Endothelial cell of umbilical vein (primary cell): ENCODE measurements around the gene RNU7-1. TPM values are rescaled to one million over a fixed set of nuclear protein-coding genes. Genes with fewer than 3 reads are reported as not detected.

Source experiments
- BruUV-seq: library from RNA; stranded (reverse); fragments of 400-500 nt; replicated peaks from 2 replicates; lab custom pipeline; 2021; lab: Mats Ljungman, UMichigan
- CTCF ChIA-PET: fragments of 300-600, 350-600 bp; sonication (Branson Sonifier 250); formaldehyde crosslinking; loops from one replicate; lab custom pipeline; 2021; ENCODE audit warnings: antibody characterized with exemption, inconsistent platforms; lab: Charles Lee
- POLR2A ChIA-PET: fragments of 300-600, 350-600 bp; sonication (Branson Sonifier 250); formaldehyde crosslinking; loops from one replicate; lab custom pipeline; 2021; ENCODE audit warnings: antibody characterized with exemption, inconsistent platforms; lab: Charles Lee
- DNase-seq: peaks from one replicate; pipeline ENCODE4 v3.0.0-alpha.2; 2011; ENCODE audit warnings: low read depth, low spot score
- FAIRE-seq: peaks from 2 replicates; lab custom pipeline; 2011; peaks lifted over from hg19 to GRCh38; lab: Jason Lieb, UNC
- H2AFZ ChIP-seq: 2 replicates; pipeline ENCODE4 v1.6.0; 2012; ENCODE audit warnings: low read depth, low read length, control low read depth, inconsistent platforms
- H3K27ac ChIP-seq: 2 replicates; pipeline ENCODE4 v1.5.1; 2011; ENCODE audit warnings: low read depth, mild to moderate bottlenecking, control low read depth, low read length, moderate library complexity; ENCODE audit not compliant: insufficient read depth
- H3K27me3 ChIP-seq, 2 experiments: 2 replicates each; pipeline versions ENCODE4 v1.6.0 to v1.6.1; 2011; ENCODE audit warnings: low read length in 2 of 2, mixed read lengths in 1 of 2; ENCODE audit not compliant: control insufficient read depth in 2 of 2, insufficient read depth in 2 of 2
- H3K36me3 ChIP-seq, 2 experiments: 2 replicates in 1 of 2; 3 replicates in 1 of 2; pipeline ENCODE4 v1.5.1; 2011; ENCODE audit warnings: low read length in 2 of 2, mild to moderate bottlenecking in 1 of 2, moderate library complexity in 1 of 2; ENCODE audit not compliant: control insufficient read depth in 2 of 2, insufficient read depth in 2 of 2; ENCODE audit errors: extremely low read depth in 1 of 2
- H3K4me1 ChIP-seq: 3 replicates; pipeline ENCODE4 v1.5.1; 2011; ENCODE audit warnings: mild to moderate bottlenecking, low read length; ENCODE audit not compliant: control insufficient read depth, insufficient read depth; ENCODE audit errors: extremely low read depth
- H3K4me2 ChIP-seq: 2 replicates; pipeline ENCODE4 v1.6.1; 2011; ENCODE audit warnings: low read length, control low read depth, mixed read lengths; ENCODE audit not compliant: insufficient read depth
- H3K4me3 ChIP-seq, 3 experiments: fragments of 200-600 bp in 1 of 3; sonication (generic), shearing (Covaris generic) in 1 of 3; replicated peaks in 1 of 3; 2 replicates each; pipeline ENCODE4 v1.5.1; 2011 to 2016; ENCODE audit warnings: control low read depth in 3 of 3, low read length in 3 of 3, mild to moderate bottlenecking in 2 of 3, inconsistent platforms in 1 of 3, low read depth in 1 of 3, moderate library complexity in 1 of 3; ENCODE audit not compliant: insufficient read depth in 1 of 3
- H3K79me2 ChIP-seq: 2 replicates; pipeline ENCODE4 v1.6.0; 2012; ENCODE audit warnings: low read length, inconsistent platforms; ENCODE audit not compliant: control insufficient read depth, insufficient read depth
- H3K9ac ChIP-seq: replicated peaks from 2 replicates; pipeline ENCODE3; 2011; ENCODE audit warnings: low read length, control low read depth; ENCODE audit not compliant: insufficient read depth; ENCODE audit errors: extremely low read depth
- H3K9me1 ChIP-seq: replicated peaks from 3 replicates; pipeline ENCODE4 v1.6.0; 2011; ENCODE audit warnings: mild to moderate bottlenecking, low read length; ENCODE audit not compliant: control insufficient read depth, insufficient read depth; ENCODE audit errors: extremely low read depth
- H3K9me3 ChIP-seq: replicated peaks from 2 replicates; pipeline ENCODE4 v1.5.1; 2012; ENCODE audit warnings: low read length, inconsistent platforms; ENCODE audit not compliant: control insufficient read depth, insufficient read depth
- H4K20me1 ChIP-seq: replicated peaks from 2 replicates; pipeline ENCODE3; 2011; ENCODE audit warnings: mild to moderate bottlenecking, low read length; ENCODE audit not compliant: control insufficient read depth, insufficient read depth; ENCODE audit errors: extremely low read depth
- CTCF ChIP-seq, 2 donors: IDR thresholded peaks; 1 replicate in 1 of 2; 2 replicates in 1 of 2; pipeline ENCODE4 v1.5.1; 2011; ENCODE audit warnings: low read length in 2 of 2, mild to moderate bottlenecking in 2 of 2, moderate library complexity in 2 of 2, control low read depth in 1 of 2, inconsistent platforms in 1 of 2, low read depth in 1 of 2; ENCODE audit not compliant: insufficient read depth in 1 of 2; ENCODE audit errors: extremely low read depth in 1 of 2
- EZH2 ChIP-seq: IDR thresholded peaks from 2 replicates; pipeline ENCODE4 v1.6.1; 2012; ENCODE audit warnings: borderline replicate concordance, low read depth, mild to moderate bottlenecking, moderate library complexity, low read length, inconsistent platforms; ENCODE audit not compliant: severe bottlenecking
- FOS ChIP-seq: IDR thresholded peaks from 2 replicates; pipeline ENCODE4 v1.6.1; 2011; ENCODE audit warnings: mild to moderate bottlenecking, low read length, moderate library complexity, borderline replicate concordance; ENCODE audit not compliant: insufficient read depth
- GATA2 ChIP-seq: IDR thresholded peaks from 2 replicates; pipeline ENCODE4 v1.7.0; 2011; ENCODE audit warnings: low read depth, mild to moderate bottlenecking, moderate library complexity, mixed read lengths, low read length; ENCODE audit not compliant: insufficient read length, insufficient read depth
- JUN ChIP-seq: IDR thresholded peaks from 2 replicates; pipeline ENCODE4 v1.6.1; 2011; ENCODE audit warnings: borderline replicate concordance, low read depth; ENCODE audit not compliant: insufficient read length, insufficient read depth
- MAX ChIP-seq: IDR thresholded peaks from 2 replicates; pipeline ENCODE4 v1.6.1; 2011; ENCODE audit not compliant: insufficient read depth, insufficient read length
- MYC ChIP-seq: IDR thresholded peaks from one replicate; pipeline ENCODE4 v1.6.1; 2011; ENCODE audit warnings: mild to moderate bottlenecking, low read depth, low read length
- POLR2AphosphoS5 ChIP-seq: IDR thresholded peaks from 2 replicates; pipeline ENCODE4 v1.6.1; 2012; ENCODE audit warnings: low read depth, mild to moderate bottlenecking, control low read depth, low read length, moderate library complexity; ENCODE audit not compliant: insufficient read depth
- dilution Hi-C: fragments of 300-500 bp; cut with MboI; formaldehyde crosslinking; loops from one replicate; pipeline ENCODE4 v1.15.0; 2019; ENCODE audit warnings: low sequenced_read_pairs; ENCODE audit not compliant: extremely low pct_ligation_motif_present
- intact Hi-C: fragments of 100-400 bp; cut with micrococcal nuclease; formaldehyde crosslinking; loops from one replicate; pipeline ENCODE4 v1.10.0; 2022
- polyA plus RNA-seq, 4 experiments: library from polyadenylated mRNA; depleted of rRNA in 3 of 4; stranded (reverse) in 3 of 4; unstranded in 1 of 4; fragments of >200 nt; gene quantifications; 2 replicates each; pipeline versions ENCODE4 v1.2.1 to v1.2.3, GENCODE V29; 2011 to 2012; ENCODE audit warnings: missing spikeins in 1 of 4
- total RNA-seq: library from RNA; stranded (reverse); gene quantifications from 2 replicates; pipeline ENCODE4 v1.2.3, GENCODE V29; 2021

RNU7-1 gene
- total and polyA plus RNA-seq, 2 donors (not counting 3 experiments of a cell fraction or from before 2014, with no cell fraction given): not detected

GRCh38 chr12:6919588-6919987 is 24.0 kb upstream of the RNU7-1 start:
- no peaks in the 10 kb centered on the region for H3K36me3 ChIP-seq
- H4K20me1 ChIP-seq: no peaks in the 10 kb centered on the region
- H3K4me2 ChIP-seq: no peak overlapping the region
- H3K27me3 ChIP-seq: no peaks in the 10 kb centered on the region
- TF ChIP-seq JUN (no peak), CTCF (IDR thresholded peaks at IDR 0.05; ENCODE audit: extremely low read depth in 1 of 2, insufficient read depth in 1 of 2, low read depth in 1 of 2, low read length in 2 of 2) (no peak), GATA2 (no peak), MYC (no peak), FOS (no peak), MAX (no peak), POLR2AphosphoS5 (no peak), EZH2 (no peak)
- no peak overlapping the region for H2AFZ ChIP-seq
- no peak overlapping the region for H3K9ac ChIP-seq
- no peak overlapping the region for H3K27ac ChIP-seq
- DNase-seq (no peak), FAIRE-seq (peak; percentile 38)
- no peaks in the 10 kb centered on the region for H3K9me1 ChIP-seq
- H3K4me1 ChIP-seq: peaks cover 10% of the 10 kb centered on the region
- H3K4me3 ChIP-seq: no peak overlapping the region
- no TSS peak for BruUV-seq
- POLR2A ChIA-PET: interaction anchor here (0.5 kb wide), 1 partner anchor 12 kb away, joined by 4 read pairs; no protein-coding TSS in a partner anchor
- no peaks in the 10 kb centered on the region for H3K9me3 ChIP-seq
- CTCF ChIA-PET: interaction anchor here (1.5 kb wide), 1 partner anchor 47 kb away, joined by 6 read pairs; the partner anchor contains the start of gene SPSB2
- no peaks in the 10 kb centered on the region for H3K79me2 ChIP-seq
- intact Hi-C loops: no loop called here
- dilution Hi-C loops: no loop called here
